Upper lobe of right lung (tissue), 1 donor: ENCODE data around the gene TCEA3. TPM values are rescaled to one million over a fixed set of nuclear protein-coding genes. Genes with fewer than 3 reads are reported as not detected.
A peak's percentile ranks its signal among the peaks of the same experiment; 100 is the strongest.

Source experiments
- ATAC-seq: fragments of 200-7000 bp; cut with Tn5 transposase; one replicate; pipeline ENCODE4 v1.9.1; 2020; ENCODE audit warnings: mild to moderate bottlenecking, moderate library complexity
- DNase-seq: peaks from one replicate; pipeline ENCODE4 v3.0.0-alpha.2; 2020
- H3K27ac ChIP-seq: fragments of 200-600 bp; one replicate; pipeline ENCODE4 v1.8.0; 2022
- H3K27me3 ChIP-seq: fragments of 200-600 bp; one replicate; pipeline ENCODE4 v1.8.0; 2022; ENCODE audit warnings: mild to moderate bottlenecking
- H3K36me3 ChIP-seq: fragments of 200-600 bp; one replicate; pipeline ENCODE4 v1.8.0; 2022
- H3K4me1 ChIP-seq: fragments of 200-600 bp; one replicate; pipeline ENCODE4 v1.8.0; 2022
- H3K4me3 ChIP-seq: fragments of 200-600 bp; one replicate; pipeline ENCODE4 v1.8.0; 2022; ENCODE audit warnings: mild to moderate bottlenecking
- H3K9me3 ChIP-seq: fragments of 200-600 bp; one replicate; pipeline ENCODE4 v1.8.0; 2022
- intact Hi-C: fragments of 100-400 bp; cut with DNase I; formaldehyde crosslinking; loops from one replicate; pipeline ENCODE4 v1.11.0; 2022
- total RNA-seq: library from RNA; stranded (reverse); fragmentation: NEBNext Ultra II Directional; extraction: Animal tissue kit (Norgen Biotek cat#: 25700); gene quantifications from one replicate; pipeline ENCODE4 v1.2.1, GENCODE V29; 2021
- TF ChIP-seq, protein P1 (sequence below): fragments of 200-600 bp; IDR thresholded peaks from one replicate; pipeline ENCODE4 v1.8.0; 2022; ENCODE audit warnings: antibody characterized with exemption
- donor health status: DM: no; HTN: yes; CAD: no; lungs with severe emphysema.

TCEA3 gene
- total RNA-seq, 1 donor from 2014 or later, result 39.4 TPM

- TF ChIP-seq, protein P1, sequence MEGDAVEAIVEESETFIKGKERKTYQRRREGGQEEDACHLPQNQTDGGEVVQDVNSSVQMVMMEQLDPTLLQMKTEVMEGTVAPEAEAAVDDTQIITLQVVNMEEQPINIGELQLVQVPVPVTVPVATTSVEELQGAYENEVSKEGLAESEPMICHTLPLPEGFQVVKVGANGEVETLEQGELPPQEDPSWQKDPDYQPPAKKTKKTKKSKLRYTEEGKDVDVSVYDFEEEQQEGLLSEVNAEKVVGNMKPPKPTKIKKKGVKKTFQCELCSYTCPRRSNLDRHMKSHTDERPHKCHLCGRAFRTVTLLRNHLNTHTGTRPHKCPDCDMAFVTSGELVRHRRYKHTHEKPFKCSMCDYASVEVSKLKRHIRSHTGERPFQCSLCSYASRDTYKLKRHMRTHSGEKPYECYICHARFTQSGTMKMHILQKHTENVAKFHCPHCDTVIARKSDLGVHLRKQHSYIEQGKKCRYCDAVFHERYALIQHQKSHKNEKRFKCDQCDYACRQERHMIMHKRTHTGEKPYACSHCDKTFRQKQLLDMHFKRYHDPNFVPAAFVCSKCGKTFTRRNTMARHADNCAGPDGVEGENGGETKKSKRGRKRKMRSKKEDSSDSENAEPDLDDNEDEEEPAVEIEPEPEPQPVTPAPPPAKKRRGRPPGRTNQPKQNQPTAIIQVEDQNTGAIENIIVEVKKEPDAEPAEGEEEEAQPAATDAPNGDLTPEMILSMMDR, result no peak
- intact Hi-C loops, result no loop called here
- H3K36me3 ChIP-seq, result peaks cover 15% of the 10 kb centered on the region
- no peak overlapping the region for H3K27ac ChIP-seq
- peaks cover 27% of the 10 kb centered on the region for H3K4me1 ChIP-seq
- H3K4me3 ChIP-seq, result no peak overlapping the region
- ATAC-seq (no peak), DNase-seq (no peak)
- no peaks in the 10 kb centered on the region for H3K9me3 ChIP-seq
- H3K27me3 ChIP-seq, result no peaks in the 10 kb centered on the region
Measured at GRCh38 chr1:23405946-23406345, 18.6 kb downstream of the TCEA3 start.

DNA sequence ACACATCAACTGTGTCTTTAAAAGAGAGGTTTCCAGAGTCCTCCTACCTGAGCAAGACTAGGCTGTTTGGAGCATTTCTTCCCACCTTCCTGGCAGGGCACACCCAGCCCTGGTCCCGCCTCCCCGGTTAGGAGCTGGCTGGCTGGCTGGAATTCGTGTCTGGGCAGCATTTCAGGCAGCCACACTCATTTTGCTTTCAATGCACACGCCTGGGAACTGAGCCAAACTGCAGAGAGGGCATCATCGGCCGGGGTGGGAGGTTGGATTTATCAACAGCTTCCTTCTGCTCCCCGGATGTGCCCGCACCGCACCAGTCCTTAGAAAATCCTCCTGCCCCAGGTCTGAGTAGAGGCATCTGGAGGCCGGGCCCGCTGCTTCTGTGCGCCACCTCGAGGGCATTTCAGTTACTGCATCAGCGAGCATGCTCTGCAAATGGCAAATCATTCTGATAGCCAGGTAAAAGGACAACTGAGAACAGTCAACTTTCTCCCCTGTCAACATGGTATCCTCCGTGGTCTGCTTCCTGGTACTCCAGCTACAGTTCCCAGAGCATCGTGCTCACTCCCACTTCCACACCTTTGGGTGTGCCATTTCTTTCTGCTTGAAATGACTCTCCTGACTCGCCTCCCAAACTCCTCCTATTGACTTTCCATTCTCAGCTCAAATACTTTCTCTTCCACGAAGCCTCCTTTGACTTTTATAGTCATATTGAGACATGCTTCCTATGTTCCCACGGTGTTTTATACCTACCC is 20.6 kb downstream of the TCEA3 start:
- Histone ChIP-seq H3K4me3 (no peak overlapping the region), H3K9me3 (no peaks in the 10 kb centered on the region), H3K27ac (peak overlapping the region; percentile 31), H3K4me1 (peaks cover 30% of the 10 kb centered on the region), H3K27me3 (no peaks in the 10 kb centered on the region), H3K36me3 (peaks cover 14% of the 10 kb centered on the region)
- peak; percentile 94 for ATAC-seq
- DNase-seq, result peak; percentile 92
- TF ChIP-seq, protein P1, result peak; percentile 94
- intact Hi-C loops, result no loop called here

GRCh38 chr1:23403355-23403734 is 21.2 kb downstream of the TCEA3 start:
- peaks cover 30% of the 10 kb centered on the region for H3K4me1 ChIP-seq
- TF ChIP-seq, protein P1, result no peak
- peaks cover 8% of the 10 kb centered on the region for H3K36me3 ChIP-seq
- no peaks in the 10 kb centered on the region for H3K27me3 ChIP-seq
- intact Hi-C loops, result no loop called here
- no peak overlapping the region for H3K4me3 ChIP-seq
- DNase-seq (no peak), ATAC-seq (no peak)
- H3K9me3 ChIP-seq, result no peaks in the 10 kb centered on the region
- H3K27ac ChIP-seq, result peak overlapping the region; percentile 47

- TF ChIP-seq, protein P1, result no peak
- peak; percentile 8 for ATAC-seq
- Histone ChIP-seq H3K4me3 (no peak overlapping the region), H3K27me3 (no peaks in the 10 kb centered on the region), H3K27ac (peak overlapping the region; percentile 47), H3K36me3 (peaks cover 6% of the 10 kb centered on the region), H3K4me1 (peaks cover 30% of the 10 kb centered on the region), H3K9me3 (no peaks in the 10 kb centered on the region)
- no peak for DNase-seq
- intact Hi-C loops, result no loop called here
Measured at GRCh38 chr1:23403038-23403336, 21.6 kb downstream of the TCEA3 start.

DNA sequence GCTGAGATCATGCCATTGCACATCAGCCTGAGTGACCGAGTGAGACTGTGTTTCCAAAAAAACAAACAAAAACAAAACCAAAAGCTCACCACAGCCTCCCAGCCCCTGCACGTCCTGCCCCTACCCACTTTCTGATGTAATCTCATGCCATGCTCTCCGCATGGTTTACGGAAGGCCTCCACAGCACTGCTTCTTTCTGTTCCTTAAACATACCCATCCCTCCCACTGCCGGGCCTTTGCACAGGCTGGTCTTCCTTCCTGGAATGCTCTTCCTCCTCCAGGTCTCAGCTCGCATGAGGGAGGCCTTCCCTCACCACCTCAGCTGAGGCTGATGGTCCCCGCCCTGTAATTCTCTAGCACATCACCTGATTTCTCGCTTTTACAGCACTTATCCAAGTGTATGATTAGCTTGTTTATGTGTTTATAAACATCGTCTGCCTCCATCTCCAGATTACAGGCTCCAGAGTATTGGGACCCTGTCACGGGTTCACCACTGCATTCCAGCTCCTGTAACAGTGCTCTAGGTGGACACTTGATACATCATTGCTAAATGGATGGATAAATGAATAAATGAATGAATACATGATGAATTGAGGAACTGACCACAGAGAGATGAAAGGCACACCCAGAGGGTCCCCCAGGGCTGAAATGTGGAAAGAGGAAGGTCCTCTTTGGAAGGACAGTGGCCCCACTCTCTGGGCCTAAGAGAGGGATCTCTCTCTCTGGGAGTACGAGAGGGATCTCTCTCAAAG is 22.1 kb downstream of the TCEA3 start:
- H3K9me3 ChIP-seq, result no peaks in the 10 kb centered on the region
- H3K4me1 ChIP-seq, result peaks cover 30% of the 10 kb centered on the region
- no peaks in the 10 kb centered on the region for H3K27me3 ChIP-seq
- intact Hi-C loops, result no loop called here
- peak overlapping the region; percentile 47 for H3K27ac ChIP-seq
- DNase-seq (no peak), ATAC-seq (peak; percentile 78)
- peaks cover under 1% of the 10 kb centered on the region for H3K36me3 ChIP-seq
- TF ChIP-seq, protein P1, result no peak
- H3K4me3 ChIP-seq, result no peak overlapping the region
